Psoas muscle (tissue), 8 donors: ENCODE measurements around the gene SMAD7. TPM values are rescaled to one million over a fixed set of nuclear protein-coding genes. Genes with fewer than 3 reads are reported as not detected.

ENCODE experiments used
- ATAC-seq, 4 donors: fragments of 200-7000 bp; cut with Tn5 transposase; one replicate each; pipeline ENCODE4 v1.9.1; 2020; ENCODE audit warnings: moderate library complexity in 3 of 4, mild to moderate bottlenecking in 2 of 4
- DNase-seq, 2 donors: peaks; one replicate each; pipeline ENCODE4 v3.0.0-alpha.2; 2020
- H3K27ac ChIP-seq: fragments of 200-600 bp; one replicate; pipeline ENCODE4 v1.8.0; 2022
- H3K27me3 ChIP-seq, 3 donors: fragments of 200-600 bp in 1 of 3; one replicate each; pipeline versions ENCODE4 v1.6.1 to v1.8.0; 2013 to 2022; ENCODE audit warnings: low read length in 2 of 3, mild to moderate bottlenecking in 2 of 3, moderate library complexity in 1 of 3; ENCODE audit not compliant: insufficient read depth in 3 of 3
- H3K36me3 ChIP-seq, 2 donors: fragments of 200-600 bp in 1 of 2; one replicate each; pipeline versions ENCODE4 v1.6.1 to v1.8.0; 2013 to 2022; ENCODE audit warnings: low read depth in 1 of 2, mild to moderate bottlenecking in 1 of 2, moderate library complexity in 1 of 2; ENCODE audit not compliant: insufficient read depth in 1 of 2
- H3K4me1 ChIP-seq: fragments of 200-600 bp; one replicate; pipeline ENCODE4 v1.8.0; 2022
- H3K4me3 ChIP-seq: fragments of 200-600 bp; one replicate; pipeline ENCODE4 v1.8.0; 2022; ENCODE audit warnings: mild to moderate bottlenecking
- H3K9me3 ChIP-seq: fragments of 200-600 bp; one replicate; pipeline ENCODE4 v1.8.0; 2022
- CTCF ChIP-seq: fragments of 200-600 bp; IDR thresholded peaks from one replicate; pipeline ENCODE4 v1.8.0; 2022; ENCODE audit warnings: antibody characterized with exemption
- WGBS, 3 donors: extraction: QIAGEN DNeasy Blood & Tissue Kit; methylation state at CpG; one replicate each; pipeline versions ENCODE4 v1.1.6 to v1.1.7; 2013; 5-methylcytosine and 5-hydroxymethylcytosine counted together
- intact Hi-C, 2 donors: fragments of 100-400 bp; cut with DNase I; formaldehyde crosslinking; loops; one replicate each; pipeline versions ENCODE4 v1.11.0 to v1.14.2; 2022
- polyA plus RNA-seq, 3 donors: library from polyadenylated mRNA; stranded (reverse); fragments of 200-250 nt; gene quantifications; one replicate each; pipeline ENCODE4 v1.2.3, GENCODE V29; 2013
- total RNA-seq, 4 donors: library from RNA; stranded (reverse); fragmentation: NEBNext Ultra II Directional in 2 of 4; extraction: Animal tissue kit (Norgen Biotek cat#: 25700) in 2 of 4; gene quantifications; one replicate each; pipeline versions ENCODE4 v1.2.1 to v1.2.4, GENCODE V29; 2021 to 2023
- donor health status: healthy with polysubstance abuse.
- donor health status: DM: no; HTN: no; CAD: no; lungs with moderate emphysema.
- donor health status: Bipolar disorder and iron deficiency.
- donor health status: healthy.
- donor health status: DM: yes; HTN: yes; CAD: no.
- donor health status: DM: no; HTN: no; CAD: no.
- donor health status: DM: no; HTN: no; CAD: no.
- donor health status: DM: yes; HTN: yes; CAD: no.

The SMAD7 gene
- total and polyA plus RNA-seq, 7 donors: 5.4 to 14.7 (median 8.4) TPM

GRCh38 chr18:48923746-48924629, 26.8 kb downstream of the SMAD7 start:
- intact Hi-C loops: loop anchor here in 1 of 2 donors (5.0 kb wide), 1 partner anchor 52 kb away; no protein-coding TSS in a partner anchor
- WGBS, 3 donors: 71 to 85% (median 77%) methylated on average over 15 of the region's 15 CpGs
- Histone ChIP-seq H3K27me3 (no peaks in the 10 kb centered on the region), H3K27ac (peak overlapping the region; percentile 30), H3K36me3 (peaks cover 0 to 18% of the 10 kb centered on the region in 2 donors), H3K9me3 (no peaks in the 10 kb centered on the region), H3K4me1 (peaks cover 57% of the 10 kb centered on the region), H3K4me3 (no peak overlapping the region)
- DNase-seq (no peak), ATAC-seq (no peak)
- no peak for TF ChIP-seq CTCF

- Histone ChIP-seq H3K4me3 (peak overlapping the region; percentile 55), H3K4me1 (peaks cover 48% of the 10 kb centered on the region), H3K27me3 (no peaks in the 10 kb centered on the region), H3K9me3 (no peaks in the 10 kb centered on the region), H3K27ac (peak overlapping the region; percentile 67), H3K36me3 (peaks cover 0 to 18% of the 10 kb centered on the region in 2 donors)
- ATAC-seq (peak; percentile 40 to 58 (median 48)), DNase-seq (peak; percentile 65 to 73)
- intact Hi-C loops: loop anchor here in 1 of 2 donors (5.0 kb wide), 1 partner anchor 51 kb away; no protein-coding TSS in a partner anchor
- no peak for TF ChIP-seq CTCF
- WGBS, 3 donors: 57 to 65% (median 59%) methylated on average over 20 to 21 of the region's 21 CpGs
Measured at GRCh38 chr18:48922801-48923730, 27.7 kb downstream of the SMAD7 start.

GRCh38 chr18:48922226-48922800, 28.5 kb downstream of the SMAD7 start:
- H3K36me3 ChIP-seq: peaks cover 0 to 18% of the 10 kb centered on the region in 2 donors
- peaks cover 41% of the 10 kb centered on the region for H3K4me1 ChIP-seq
- DNase-seq: no peak
- H3K27ac ChIP-seq: peak overlapping the region; percentile 67
- peak overlapping the region; percentile 55 for H3K4me3 ChIP-seq
- 51 to 66% (median 53%) methylated on average over 7 of the region's 7 CpGs for WGBS, 3 donors
- intact Hi-C loops: loop anchor here in 1 of 2 donors (5.0 kb wide), 1 partner anchor 50 kb away; no protein-coding TSS in a partner anchor
- TF ChIP-seq CTCF: no peak
- ATAC-seq: peak in 2 of 4 donors; percentile 5 to 26
- no peaks in the 10 kb centered on the region for H3K27me3 ChIP-seq
- H3K9me3 ChIP-seq: no peaks in the 10 kb centered on the region
